BJ (cell line): ENCODE data around the gene DNM3. TPM values are rescaled to one million over a fixed set of nuclear protein-coding genes. Genes with fewer than 3 reads are reported as not detected.

Experiments
- CTCF ChIA-PET: fragments of 350-600 bp; formaldehyde crosslinking; extraction: SDS; loops from one replicate; lab custom pipeline; 2021; ENCODE audit warnings: antibody characterized with exemption, inconsistent platforms; lab: Yijun Ruan, JAX
- POLR2A ChIA-PET: fragments of 300-600 bp; sonication (Branson Sonifier 250); formaldehyde crosslinking; extraction: SDS; loops from one replicate; lab custom pipeline; 2021; ENCODE audit warnings: antibody characterized with exemption; lab: Charles Lee
- DNase-seq: peaks from one replicate; pipeline ENCODE4 v3.0.0-alpha.2; 2011; ENCODE audit warnings: low read depth
- H3K27me3 ChIP-seq: 2 replicates; pipeline ENCODE4 v1.6.0; 2011; ENCODE audit warnings: low read length; ENCODE audit not compliant: control insufficient read depth, insufficient read depth
- H3K36me3 ChIP-seq: 2 replicates; pipeline ENCODE4 v1.5.1; 2011; ENCODE audit warnings: low read length; ENCODE audit not compliant: control insufficient read depth, insufficient read depth
- H3K4me3 ChIP-seq: 2 replicates; pipeline ENCODE4 v1.5.1; 2011; ENCODE audit warnings: low read depth, mild to moderate bottlenecking, control low read depth, low read length
- polyA plus RNA-seq: library from polyadenylated mRNA; depleted of rRNA; stranded (reverse); fragments of >200 nt; gene quantifications from 2 replicates; pipeline ENCODE4 v1.2.3, GENCODE V29; 2011
- TF ChIP-seq, protein P1 (sequence below): IDR thresholded peaks from 2 replicates; pipeline ENCODE4 v1.5.1; 2011; ENCODE audit warnings: low read depth, mild to moderate bottlenecking, control low read depth, inconsistent platforms, low read length, moderate library complexity; ENCODE audit not compliant: insufficient read depth

DNM3 gene
- polyA plus RNA-seq, 1 experiment = 0.26 TPM

DNA sequence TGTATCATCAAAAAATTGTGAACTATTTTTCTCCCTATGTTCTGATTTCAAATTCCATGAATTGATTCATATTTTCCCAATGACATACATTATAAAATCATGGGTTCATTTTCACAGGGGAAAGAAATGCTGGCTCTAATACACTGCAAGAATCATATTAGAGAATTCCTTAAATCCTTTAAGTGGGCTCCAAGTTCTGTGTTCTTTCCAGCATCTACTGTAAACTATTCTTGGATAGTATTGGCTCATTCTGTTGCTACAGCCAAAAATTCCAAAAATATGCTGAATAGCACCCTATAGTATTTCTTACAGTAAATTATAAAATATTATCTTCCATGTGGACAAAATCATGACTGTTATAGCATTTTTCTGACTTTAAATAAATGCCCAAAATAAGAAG lies 560.2 kb downstream of the DNM3 start:
- ChIA-PET CTCF (interaction anchor here (3.4 kb wide), 2 partner anchors 311 to 399 kb away, joined by 19 to 25 read pairs; no protein-coding TSS in a partner anchor), POLR2A (no interaction called here)
- no peak for DNase-seq
- TF ChIP-seq, protein P1, sequence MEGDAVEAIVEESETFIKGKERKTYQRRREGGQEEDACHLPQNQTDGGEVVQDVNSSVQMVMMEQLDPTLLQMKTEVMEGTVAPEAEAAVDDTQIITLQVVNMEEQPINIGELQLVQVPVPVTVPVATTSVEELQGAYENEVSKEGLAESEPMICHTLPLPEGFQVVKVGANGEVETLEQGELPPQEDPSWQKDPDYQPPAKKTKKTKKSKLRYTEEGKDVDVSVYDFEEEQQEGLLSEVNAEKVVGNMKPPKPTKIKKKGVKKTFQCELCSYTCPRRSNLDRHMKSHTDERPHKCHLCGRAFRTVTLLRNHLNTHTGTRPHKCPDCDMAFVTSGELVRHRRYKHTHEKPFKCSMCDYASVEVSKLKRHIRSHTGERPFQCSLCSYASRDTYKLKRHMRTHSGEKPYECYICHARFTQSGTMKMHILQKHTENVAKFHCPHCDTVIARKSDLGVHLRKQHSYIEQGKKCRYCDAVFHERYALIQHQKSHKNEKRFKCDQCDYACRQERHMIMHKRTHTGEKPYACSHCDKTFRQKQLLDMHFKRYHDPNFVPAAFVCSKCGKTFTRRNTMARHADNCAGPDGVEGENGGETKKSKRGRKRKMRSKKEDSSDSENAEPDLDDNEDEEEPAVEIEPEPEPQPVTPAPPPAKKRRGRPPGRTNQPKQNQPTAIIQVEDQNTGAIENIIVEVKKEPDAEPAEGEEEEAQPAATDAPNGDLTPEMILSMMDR = no peak
- no peak overlapping the region for H3K4me3 ChIP-seq
- no peaks in the 10 kb centered on the region for H3K27me3 ChIP-seq
- no peaks in the 10 kb centered on the region for H3K36me3 ChIP-seq

DNA sequence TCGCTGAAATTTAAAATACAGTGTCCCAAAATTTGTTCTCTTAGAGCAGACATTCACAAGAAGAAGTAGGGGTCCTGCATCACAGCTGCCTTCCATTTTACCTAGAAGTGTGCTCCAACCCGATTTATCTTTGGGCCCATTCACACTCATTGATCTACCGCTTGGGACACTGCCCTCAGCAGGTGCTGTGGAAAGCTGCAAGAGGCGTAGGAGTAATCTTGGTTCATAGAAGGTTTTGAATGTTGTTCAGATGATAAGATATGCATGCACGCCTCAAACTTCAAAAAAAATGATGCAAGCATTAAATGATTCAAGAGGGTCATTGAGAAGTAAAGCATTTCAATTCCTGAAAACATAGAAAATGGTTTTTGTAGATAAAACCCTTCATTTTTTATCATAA lies 560.6 kb downstream of the DNM3 start:
- TF ChIP-seq, protein P1 = no peak
- DNase-seq = no peak

GRCh38 chr1:172402878-172403569 lies 561.7 kb downstream of the DNM3 start:
- ChIA-PET CTCF (interaction anchor here (0.9 to 1.6 kb wide), 4 partner anchors 13 to 312 kb away, joined by 3 to 4 read pairs (median 3); partner anchors contain the start of gene PIGC), POLR2A (no interaction called here)
- H3K4me3 ChIP-seq = no peak overlapping the region
- no peak for DNase-seq
- TF ChIP-seq, protein P1 = no peak
- no peaks in the 10 kb centered on the region for H3K27me3 ChIP-seq
- H3K36me3 ChIP-seq = no peaks in the 10 kb centered on the region

More for the DNA sequence above, 560.6 kb downstream of the DNM3 start:
- Histone ChIP-seq H3K36me3 (no peaks in the 10 kb centered on the region), H3K27me3 (no peaks in the 10 kb centered on the region), H3K4me3 (no peak overlapping the region)
- POLR2A ChIA-PET = no interaction called here
- CTCF ChIA-PET = interaction anchor here (1.6 to 3.4 kb wide), 2 partner anchors 15 to 312 kb away, joined by 4 to 19 read pairs; no protein-coding TSS in a partner anchor

DNA sequence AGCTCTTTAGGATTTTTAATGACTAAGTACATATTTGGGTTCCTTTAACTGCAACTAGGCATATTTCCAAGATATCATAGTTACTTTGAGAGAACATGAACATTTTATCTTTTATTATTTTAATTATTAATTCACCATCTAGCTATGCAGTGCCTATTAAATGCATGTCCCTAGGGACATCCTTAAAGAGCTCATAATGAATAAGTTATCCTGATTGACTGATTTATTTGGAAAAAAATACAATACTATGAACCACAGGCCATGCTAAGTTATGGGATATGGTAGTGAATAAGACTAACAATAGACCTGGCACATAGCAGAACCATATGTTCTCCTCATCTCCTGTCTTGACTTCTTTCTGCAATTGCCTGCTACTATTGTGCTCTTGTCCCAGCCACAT lies 562.8 kb downstream of the DNM3 start:
- CTCF ChIA-PET = interaction anchor here (0.9 kb wide), 2 partner anchors 26 to 40 kb away, joined by 3 read pairs; partner anchors contain the start of gene PIGC
- TF ChIP-seq, protein P1 = no peak
- DNase-seq = no peak
- Histone ChIP-seq H3K36me3 (no peaks in the 10 kb centered on the region), H3K27me3 (no peaks in the 10 kb centered on the region), H3K4me3 (no peak overlapping the region)
- POLR2A ChIA-PET = interaction anchor here (0.5 kb wide), 1 partner anchor 55 kb away, joined by 6 read pairs; no protein-coding TSS in a partner anchor

GRCh38 chr1:172405912-172406311 lies 564.6 kb downstream of the DNM3 start:
- TF ChIP-seq, protein P1 = no peak
- no peak for DNase-seq
- CTCF ChIA-PET = interaction anchor here (0.6 kb wide), 1 partner anchor 9 kb away, joined by 3 read pairs; no protein-coding TSS in a partner anchor
- no peaks in the 10 kb centered on the region for H3K36me3 ChIP-seq
- POLR2A ChIA-PET = no interaction called here
- H3K4me3 ChIP-seq = no peak overlapping the region
- no peaks in the 10 kb centered on the region for H3K27me3 ChIP-seq
